HG02759 (cell line): ENCODE results near the gene PRKCA.
"Not testable (repeated sequence)": the region's sequence is repeated elsewhere in the genome, so short reads cannot be mapped to it uniquely, and the experiment has no call there.

ENCODE experiments used
- ATAC-seq: cut with Tn5 transposase; IDR thresholded peaks from one replicate; pipeline ENCODE4 v1.9.1; 2021; ENCODE audit warnings: mild to moderate bottlenecking, moderate library complexity; ENCODE audit not compliant: unreplicated experiment

The PRKCA gene

DNA sequence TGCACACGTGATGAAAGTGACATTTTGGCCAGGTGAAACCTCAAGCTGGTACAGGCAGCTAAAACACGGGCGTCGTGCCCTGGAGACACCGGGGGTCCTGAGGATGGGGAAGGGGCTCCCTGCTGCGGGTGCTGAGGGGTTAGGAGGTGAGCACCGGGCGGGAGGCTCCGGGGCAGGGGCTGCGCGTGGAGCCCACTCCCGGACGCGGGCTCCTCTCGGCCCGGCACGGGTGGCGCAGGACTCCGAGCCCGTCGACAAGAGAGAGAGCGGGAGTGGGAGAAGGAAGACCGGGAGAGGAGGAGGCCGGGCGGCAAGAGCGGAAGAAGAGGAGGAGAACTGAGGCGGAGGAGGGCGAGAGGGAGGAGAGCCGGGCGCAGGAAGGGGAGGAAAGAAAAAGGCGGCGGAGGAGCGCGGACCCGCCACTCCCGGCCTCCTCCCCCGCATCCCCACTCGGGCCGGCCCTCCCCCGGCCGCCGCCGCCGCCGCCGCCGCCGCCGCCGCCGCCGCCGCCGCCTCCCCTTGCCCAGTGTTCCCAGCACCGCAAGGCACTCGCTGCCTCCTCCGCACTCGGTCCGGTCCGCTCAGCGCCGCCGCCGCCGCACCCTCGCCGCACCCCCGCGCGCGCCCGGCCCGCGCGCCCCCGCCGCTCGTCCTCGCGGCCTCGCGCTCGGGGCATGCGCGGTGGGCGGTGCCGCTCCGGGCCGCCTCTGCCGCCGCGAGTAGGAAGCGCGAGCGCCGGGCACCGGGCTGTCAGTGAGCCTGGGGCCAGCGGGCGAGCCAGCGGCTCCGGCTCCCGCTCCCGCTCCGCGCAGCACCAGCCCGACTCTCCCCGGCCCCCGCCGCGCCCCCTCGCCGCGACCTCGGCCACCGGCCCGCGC, at the start of gene PRKCA:
TSS of gene PRKCA (plus strand) at position 750 of the 878 bp plus-strand sequence.
- peak; percentile 83 for ATAC-seq

DNA sequence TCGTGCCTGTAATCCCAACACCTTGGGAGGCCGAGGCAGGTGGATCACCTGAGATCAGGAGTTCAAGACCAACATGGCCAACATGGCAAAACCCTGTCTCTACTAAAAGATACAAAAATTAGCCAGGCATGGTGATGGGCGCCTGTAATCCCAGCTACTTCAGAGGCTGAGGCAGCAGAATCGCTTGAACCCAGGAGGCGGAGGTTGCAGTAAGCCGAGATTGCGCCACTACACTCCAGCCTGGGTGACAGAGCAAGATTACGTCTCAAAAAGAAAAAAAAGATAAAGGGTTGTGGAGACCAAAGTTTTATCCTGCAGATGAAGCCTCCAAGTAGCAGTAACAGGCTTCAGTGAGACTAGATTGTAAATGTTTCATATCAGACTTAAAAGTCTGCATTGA, 49.0 kb upstream of the PRKCA start:
- ATAC-seq: not testable (repeated sequence)

DNA sequence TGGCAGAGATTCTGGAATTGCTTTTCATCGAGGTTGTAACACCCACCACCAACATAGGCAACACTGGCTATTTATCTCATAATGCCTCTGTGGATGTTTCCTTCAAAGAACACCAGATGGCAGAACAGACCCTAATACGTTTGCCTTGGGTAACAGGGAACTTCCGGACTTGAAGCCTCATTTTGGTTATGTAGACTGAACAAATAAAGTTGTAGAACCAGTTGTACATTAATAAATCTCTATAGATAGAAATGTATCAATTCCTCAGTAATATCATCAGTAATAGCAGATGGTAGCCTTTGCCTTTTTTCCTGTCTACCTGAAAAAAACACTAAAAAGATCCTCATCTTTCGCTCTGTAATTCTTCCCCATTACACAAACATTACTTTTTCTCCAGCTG, 47.3 kb upstream of the PRKCA start:
- no peak for ATAC-seq

DNA sequence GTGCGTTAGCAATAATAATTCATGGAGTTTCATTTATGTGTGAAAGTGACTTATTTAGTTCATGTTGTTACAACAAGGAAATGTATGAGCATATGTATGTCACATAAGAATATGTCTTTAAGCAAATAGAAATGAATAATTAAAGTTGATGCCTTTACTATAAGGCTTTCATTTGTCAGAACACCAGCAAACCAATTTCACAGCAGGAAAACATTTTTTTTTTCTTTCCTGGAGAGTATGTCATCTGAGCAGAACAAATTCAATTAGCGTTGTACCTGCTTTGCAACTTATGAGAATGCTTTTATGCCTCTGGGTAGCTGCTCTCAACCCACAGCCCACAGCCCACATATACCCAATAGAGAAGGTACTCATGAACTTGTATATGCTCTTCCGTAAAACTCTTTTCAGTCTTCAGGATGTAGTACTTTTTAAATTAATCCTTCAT, 46.9 kb upstream of the PRKCA start:
- no peak for ATAC-seq

DNA sequence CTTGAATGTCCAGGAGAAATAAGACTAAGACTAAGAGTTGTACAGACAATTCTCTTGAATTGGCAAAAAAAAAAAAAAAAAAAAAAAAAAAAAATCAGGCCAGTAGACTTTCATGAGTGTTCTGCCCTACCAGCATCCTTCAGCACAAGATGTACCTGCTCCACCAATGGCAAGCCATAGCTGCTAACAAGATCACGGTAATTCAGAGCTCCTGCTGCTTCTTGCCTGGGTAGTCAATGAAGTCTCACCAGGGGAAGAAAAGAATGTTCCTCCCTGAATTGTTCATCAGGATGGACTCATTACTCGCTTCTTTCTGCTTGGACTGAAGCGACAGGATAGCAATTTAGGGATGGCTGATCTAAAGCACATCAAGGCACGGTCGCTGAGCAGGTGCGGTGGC, 42.1 kb upstream of the PRKCA start:
- ATAC-seq: no peak

DNA sequence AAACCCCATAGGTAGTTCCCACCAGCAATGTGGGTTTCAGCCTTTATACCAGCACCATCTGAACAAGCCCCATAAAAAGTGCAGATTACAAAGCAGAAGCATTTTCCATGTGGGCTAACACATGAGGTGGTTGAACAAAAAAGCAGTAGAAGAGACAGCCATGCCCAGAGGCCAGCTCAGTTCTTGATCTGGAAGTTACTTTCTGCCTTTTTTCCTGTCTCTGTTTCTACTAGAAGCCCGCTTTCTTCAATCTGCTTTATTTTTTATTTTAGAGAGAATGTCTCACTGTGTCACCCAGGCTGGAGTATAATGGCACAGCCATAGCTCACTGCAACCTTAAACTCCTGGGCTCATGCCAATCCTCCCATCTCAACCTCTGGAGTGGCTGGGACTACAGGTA, 41.7 kb upstream of the PRKCA start:
- no peak for ATAC-seq

DNA sequence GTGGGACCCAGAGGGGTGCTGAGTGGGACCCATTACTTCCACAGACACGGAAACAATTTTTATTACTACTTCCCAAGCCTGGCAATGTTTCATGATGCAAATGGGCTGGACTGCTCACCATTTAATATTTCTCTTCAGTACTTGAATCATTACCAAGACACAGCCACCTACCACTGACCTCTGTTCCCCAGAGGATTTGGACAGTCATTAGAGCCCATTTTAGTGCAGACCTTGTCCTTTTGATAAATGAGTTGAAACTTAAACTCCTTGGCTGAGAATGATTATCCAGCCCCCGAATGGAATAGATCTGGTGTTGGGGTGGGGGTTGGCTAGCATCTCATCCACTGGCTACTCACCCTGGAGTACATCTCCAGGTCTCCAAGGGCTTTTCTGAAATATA, 39.6 kb upstream of the PRKCA start:
- no peak for ATAC-seq

DNA sequence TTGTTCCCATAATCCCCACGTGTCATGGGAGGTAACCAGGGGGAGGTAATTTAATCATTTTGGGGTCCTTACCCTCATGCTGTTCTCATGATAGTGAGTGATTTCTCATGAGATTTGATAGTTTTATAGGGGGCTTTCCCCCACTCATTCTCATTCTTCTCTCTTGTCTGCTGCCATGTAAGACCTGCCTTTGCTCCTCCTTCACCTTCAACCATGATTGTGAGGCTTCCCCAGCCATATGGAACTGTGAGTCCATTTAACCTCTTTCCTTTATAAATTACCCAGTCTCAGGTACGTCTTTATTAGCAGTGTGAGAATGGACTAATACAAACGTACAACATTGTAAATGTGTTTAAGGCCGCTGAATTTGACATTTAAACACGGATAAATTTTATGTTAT, 37.7 kb upstream of the PRKCA start:
- no peak for ATAC-seq

DNA sequence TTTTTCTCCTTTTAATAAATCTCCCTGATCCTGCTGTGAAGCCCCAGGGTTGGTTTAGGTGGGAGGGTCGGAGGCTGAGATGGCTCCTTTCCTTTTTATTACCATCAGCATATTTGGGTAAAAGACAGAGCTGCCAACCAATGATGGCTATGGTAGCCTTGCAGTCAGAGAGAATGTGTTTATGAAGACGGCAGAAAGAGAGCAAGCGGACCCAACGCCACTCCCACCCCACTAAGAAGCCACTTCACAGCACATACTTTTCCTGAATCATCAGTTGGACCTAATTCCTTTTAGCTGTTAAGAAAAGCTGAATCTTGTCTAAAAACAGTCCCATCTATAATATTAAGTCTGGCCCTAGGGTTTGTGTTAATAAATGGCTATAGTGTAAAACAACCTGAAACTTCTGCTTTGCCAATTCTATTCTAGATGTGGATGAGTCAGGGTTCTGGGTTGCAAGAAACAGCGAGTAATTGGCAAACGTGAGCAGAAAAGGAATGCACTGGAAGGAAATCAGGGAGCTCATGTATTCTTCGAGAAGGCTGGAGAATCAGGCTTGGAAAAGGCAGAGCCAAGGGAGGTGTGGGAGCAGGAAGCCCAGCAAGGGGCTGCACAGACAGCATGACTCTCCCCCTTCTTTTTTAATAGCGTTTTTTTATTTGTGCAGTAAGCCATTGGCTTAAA, 34.0 kb upstream of the PRKCA start:
- no peak for ATAC-seq

DNA sequence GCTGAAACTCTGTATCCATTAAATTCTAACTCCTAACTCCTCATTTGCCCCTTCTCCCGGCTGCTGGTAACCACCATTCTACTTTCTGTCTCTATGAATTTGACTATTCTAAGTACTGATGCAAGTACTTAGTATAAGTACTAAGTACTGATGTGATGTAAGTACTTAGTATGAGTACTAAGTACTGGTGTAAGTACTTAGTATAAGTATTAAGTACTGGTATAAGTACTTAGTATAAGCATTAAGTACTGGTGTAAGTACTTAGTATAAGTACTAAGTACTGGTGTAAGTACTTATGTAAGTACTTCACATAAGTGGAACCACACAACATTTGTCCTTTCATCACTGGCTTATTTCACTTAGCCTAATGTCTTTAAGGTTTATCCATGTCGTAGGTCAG, 32.3 kb upstream of the PRKCA start:
- ATAC-seq: no peak

DNA sequence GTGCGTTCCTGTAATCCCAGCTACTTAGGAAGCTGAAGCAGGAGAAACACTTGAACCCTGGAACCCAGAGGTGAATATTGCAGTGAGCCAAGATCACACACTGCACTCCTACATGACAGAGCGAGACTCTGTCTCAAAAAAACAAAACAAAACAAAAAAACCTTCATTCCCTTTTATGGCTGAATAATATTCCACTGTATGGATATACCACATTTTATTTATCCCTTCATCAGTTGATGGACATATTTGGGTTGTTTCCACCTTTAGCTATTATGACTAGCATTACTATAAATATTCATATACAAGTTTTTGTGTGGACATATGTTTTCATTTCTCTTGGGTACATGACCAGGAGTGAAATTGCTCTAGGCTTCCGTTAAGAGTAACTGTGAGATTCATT, 30.9 kb upstream of the PRKCA start:
- no peak for ATAC-seq

DNA sequence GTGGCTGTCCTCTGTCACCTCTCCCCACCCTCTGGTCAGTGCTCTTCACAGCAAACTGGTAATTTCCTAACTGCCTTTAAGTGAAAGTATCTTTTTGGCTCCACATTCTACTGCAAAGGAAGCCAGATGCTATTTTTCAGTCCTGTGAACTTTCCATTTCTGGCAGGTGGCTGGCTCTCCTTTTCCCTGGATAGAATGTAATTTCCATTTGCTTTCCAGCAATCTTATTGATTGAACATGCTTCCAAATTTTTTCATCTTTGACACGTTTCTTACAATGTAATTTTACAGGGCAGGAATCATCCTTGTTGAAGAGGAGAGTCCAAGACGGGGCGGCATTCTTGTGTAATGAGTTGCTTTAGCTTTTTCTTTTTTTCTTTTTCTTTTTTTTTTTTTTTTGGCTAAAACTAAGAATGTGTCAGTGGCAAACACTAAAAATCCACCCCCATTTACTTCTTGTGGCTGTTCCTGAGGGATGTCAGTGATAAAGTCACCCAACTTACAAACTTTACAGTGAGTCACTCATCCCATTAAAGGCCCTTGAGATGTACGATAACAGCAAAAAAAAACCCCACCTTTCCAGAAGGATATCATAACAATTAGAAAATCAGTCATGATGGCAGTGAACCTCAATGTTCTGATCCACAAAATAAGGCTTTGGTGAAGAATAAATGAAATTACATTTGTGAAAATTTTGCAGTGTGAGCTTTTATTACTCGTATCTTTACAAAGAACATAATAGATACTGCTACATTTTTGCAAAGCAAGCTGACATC, 29.4 kb upstream of the PRKCA start:
- no peak for ATAC-seq

DNA sequence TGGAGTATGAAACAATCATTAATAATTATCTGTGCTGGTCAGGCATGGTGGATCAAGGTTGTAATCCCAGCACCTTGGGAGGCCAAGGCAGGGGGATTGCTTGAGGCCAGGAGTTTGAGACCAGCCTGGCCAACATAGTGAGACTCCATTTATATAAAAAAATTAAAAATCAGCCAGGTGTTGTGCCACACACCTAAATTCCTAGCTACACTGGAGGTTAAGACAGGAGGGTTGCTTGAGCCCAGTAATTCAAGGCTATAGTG, 28.9 kb upstream of the PRKCA start:
- no peak for ATAC-seq

DNA sequence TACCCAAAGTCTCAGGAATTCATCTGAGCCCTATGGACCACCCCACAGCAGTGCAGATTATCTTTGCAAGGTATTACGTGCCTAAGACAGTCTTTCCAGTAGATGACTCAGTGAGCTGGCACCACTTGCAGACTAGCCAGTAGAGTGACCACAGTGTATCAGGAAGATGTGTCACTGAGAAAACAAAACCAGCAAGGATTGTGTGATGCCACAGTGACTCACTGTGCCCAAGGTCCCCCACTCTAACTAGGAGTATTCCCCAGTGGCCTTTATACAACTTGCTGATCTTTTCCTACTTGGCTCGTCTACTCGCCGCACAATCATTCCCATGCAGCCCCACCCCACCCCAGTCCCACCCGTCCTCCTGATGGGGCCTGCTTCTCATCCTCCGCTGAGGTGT, 26.8 kb upstream of the PRKCA start:
- ATAC-seq: no peak

DNA sequence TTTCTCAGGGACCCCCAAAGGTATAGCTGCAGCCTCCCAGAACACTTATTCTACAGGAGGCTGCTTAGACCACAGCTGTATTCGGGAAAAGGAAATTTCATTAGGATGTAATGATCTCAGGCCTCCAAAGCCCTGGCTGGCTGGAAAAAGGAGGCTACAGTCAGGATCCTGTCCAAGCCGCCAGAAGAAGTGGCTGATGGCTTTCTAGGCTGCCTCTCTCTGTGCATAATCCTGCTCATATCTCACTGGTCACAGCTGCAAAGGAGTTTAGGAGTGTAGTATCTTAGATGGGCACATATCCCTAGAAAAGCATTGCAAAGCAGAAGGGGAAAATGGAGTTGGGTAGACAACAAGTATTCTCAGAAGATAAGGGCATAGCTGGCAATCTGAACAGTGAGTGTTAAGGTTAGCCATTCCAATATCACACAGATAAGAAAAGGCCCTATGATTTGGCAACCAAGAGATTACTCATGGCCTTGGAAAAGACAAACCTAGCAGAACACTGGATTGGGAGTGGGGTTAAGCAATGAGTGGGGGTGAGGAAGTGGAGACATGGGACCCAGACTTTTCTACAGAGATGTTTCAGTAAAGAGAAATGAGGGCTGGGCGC, 26.0 kb upstream of the PRKCA start:
- ATAC-seq: no peak

DNA sequence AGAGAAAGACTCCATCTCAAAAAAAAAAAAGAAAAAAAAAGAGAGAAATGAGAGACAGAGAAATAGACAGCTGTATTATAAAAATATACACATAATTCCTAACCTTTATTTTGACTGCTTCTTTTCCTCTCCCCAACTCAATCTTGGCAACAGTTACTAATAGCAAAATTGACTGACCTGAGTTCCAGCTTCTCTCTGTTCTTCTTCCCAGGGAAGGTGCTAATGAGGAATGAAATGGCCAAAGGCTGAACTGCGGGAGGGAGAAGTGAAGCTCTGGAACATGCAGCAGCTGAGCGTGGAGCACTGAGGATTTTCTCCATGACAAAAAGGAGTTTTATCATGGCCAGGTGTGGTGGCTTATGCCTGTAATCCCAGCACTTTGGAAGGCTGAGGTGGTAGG, 25.2 kb upstream of the PRKCA start:
- ATAC-seq: no peak

DNA sequence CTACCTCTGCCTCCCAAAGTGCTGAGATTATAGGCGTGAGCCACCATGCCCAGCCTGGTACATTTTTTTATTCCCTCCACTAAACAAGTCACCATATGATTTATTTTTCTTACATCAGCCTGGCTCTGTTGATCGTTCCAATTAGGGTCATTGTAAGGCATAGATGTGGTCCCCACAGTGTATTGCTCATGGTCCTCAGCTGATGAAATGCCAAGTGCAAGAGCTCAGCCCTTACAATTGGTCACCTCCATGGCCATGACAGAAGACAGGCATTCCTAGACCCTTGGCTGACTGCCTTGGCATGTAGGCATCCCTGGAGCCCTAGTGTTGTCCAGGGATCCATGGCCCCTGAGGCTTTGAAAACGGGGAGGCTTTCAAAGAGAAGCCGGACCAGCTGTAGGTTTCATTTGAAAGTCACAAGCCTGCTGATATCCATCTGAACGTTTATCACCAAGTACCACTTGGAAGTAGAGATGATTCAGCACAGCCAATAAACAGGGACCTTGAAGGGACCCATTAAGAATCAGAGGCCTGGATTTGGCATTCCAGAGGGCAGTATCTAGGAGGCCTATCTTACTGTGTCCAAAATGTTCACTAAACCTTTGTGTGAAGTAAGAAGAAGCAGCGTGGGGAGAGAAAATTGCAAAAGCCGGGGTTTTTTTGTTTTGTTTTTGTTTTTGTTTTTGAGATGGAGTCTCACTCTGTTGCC, 20.6 kb upstream of the PRKCA start:
- no peak for ATAC-seq

DNA sequence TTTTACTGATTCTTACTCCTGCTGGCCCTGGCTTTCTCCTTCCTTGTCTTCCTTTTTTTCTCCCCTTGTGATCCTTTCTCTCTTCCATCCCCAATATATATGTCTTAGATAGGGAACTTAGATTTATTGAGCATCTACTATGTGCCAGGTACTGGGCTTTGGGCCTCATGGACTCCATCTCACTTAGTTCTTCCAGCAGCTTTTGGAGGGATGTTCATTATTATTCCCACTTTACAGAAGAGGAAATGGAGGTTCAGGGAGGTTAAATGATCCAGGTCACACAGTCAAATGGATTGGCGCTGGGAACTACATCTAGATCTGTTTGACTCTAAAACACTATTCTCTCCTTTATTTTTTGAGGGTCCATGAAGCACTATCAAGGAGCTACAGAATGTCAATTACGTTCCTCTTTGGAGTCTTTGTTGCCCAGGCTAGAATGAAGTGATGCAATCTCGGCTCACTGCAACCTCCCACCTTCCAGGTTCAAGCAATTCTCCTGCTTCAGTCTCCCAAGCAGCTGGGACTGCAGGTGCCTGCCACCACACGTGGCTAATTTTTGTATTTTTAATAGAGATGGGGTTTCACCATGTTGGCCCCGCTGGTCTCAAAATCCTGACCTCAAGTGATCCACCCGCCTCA, 19.0 kb upstream of the PRKCA start:
- no peak for ATAC-seq

DNA sequence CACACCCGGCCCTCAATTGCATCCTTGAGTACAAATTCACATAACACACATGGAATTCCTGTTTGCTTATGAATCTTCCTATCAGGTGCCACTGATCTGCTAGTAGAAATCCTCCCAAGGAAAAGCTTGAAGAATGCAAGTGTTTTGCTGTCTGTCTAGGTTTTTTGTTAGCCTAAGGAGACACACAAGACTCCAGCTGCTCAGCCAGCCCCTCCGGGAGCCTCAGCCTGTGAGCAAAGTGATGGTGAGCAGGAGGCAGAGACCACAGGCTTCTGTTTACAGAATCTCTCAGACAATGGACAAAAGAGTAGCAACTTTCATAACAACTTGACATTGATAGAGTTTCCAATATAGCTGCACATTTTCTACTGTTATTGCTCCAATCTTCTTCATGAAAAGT, 18.4 kb upstream of the PRKCA start:
- no peak for ATAC-seq

DNA sequence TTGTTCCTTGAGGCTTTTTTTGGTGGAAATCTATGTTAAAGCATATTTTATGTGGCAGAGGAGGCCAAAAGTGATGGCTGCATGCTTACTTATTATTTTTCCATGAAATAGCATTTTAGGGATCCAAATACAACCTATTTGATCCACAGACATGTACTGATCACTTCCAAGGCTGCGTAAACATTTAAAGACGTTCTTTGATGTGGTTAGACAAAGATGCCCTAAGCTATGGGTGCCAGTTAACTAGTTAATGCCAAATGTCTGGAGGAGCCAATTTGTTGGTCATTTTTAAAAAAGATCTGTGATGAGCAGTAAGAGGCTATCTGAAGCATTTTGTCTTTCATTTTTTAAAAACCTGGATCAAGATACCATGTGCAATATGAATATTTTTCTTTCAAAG, 17.3 kb upstream of the PRKCA start:
- no peak for ATAC-seq
